A549 (cell line): ENCODE data around the gene SPTB. TPM values are rescaled to one million over a fixed set of nuclear protein-coding genes. Genes with fewer than 3 reads are reported as not detected.

Source experiments
- ATAC-seq, 2 experiments: fragments of 200-7000 bp in 1 of 2; fragments of >200 bp in 1 of 2; cut with Nextera tagmentation in 1 of 2; cut with Tn5 transposase in 1 of 2; 3 replicates each; pipeline versions ENCODE4 v1.8.0 to v1.9.1; 2018 to 2020; ENCODE audit warnings: mild to moderate bottlenecking in 1 of 2, moderate library complexity in 1 of 2
- CTCF ChIA-PET: fragments of 300-600 bp; sonication (Branson Sonifier 250); formaldehyde crosslinking; extraction: SDS; loops from one replicate; lab custom pipeline; 2021; ENCODE audit warnings: antibody characterized with exemption, inconsistent platforms; lab: Yijun Ruan, JAX
- POLR2A ChIA-PET: fragments of 350-600 bp; formaldehyde crosslinking; extraction: SDS; loops from one replicate; lab custom pipeline; 2021; ENCODE audit warnings: antibody characterized with exemption, inconsistent platforms; lab: Yijun Ruan, JAX
- DNase-seq, 2 experiments: peaks; one replicate each; pipeline versions ENCODE4 v3.0.0 to v3.0.0-alpha.2; 2011 to 2016; ENCODE audit warnings: low read depth in 1 of 2, low spot score in 1 of 2
- FAIRE-seq: peaks from 2 replicates; lab custom pipeline; 2011; peaks lifted over from hg19 to GRCh38; lab: Jason Lieb, UNC
- H3K27ac ChIP-seq, 2 experiments: fragments of >200 bp; sonication (Bioruptor Twin); formaldehyde crosslinking; 3 replicates each; pipeline ENCODE4 v1.5.1; 2016 to 2017
- H3K4me1 ChIP-seq: fragments of >200 bp; sonication (Bioruptor Twin); formaldehyde crosslinking; 3 replicates; pipeline ENCODE4 v1.6.1; 2016
- H3K4me2 ChIP-seq: fragments of >200 bp; sonication (Bioruptor Twin); formaldehyde crosslinking; 3 replicates; pipeline ENCODE4 v1.6.1; 2016
- H3K4me3 ChIP-seq: fragments of >200 bp; sonication (Bioruptor Twin); formaldehyde crosslinking; 3 replicates; pipeline ENCODE4 v1.5.1; 2016
- H3K9me3 ChIP-seq: fragments of >200 bp; sonication (Bioruptor Twin); formaldehyde crosslinking; 3 replicates; pipeline ENCODE4 v1.6.1; 2016
- BCL3 ChIP-seq: fragments of >200 bp; sonication (Bioruptor Twin); formaldehyde crosslinking; IDR thresholded peaks from 3 replicates; pipeline ENCODE4 v1.6.1; 2016
- BHLHE40 ChIP-seq: IDR thresholded peaks from 2 replicates; pipeline ENCODE4 v1.6.1; 2012; ENCODE audit warnings: low read depth, low read length, inconsistent platforms
- CBX2 ChIP-seq: fragments of 200-600 bp; sonication (generic); IDR thresholded peaks from 2 replicates; pipeline ENCODE4 v1.6.1; 2016; ENCODE audit warnings: low read depth, mild to moderate bottlenecking, borderline replicate concordance
- CBX8 ChIP-seq: fragments of 200-600 bp; sonication (generic); IDR thresholded peaks from 2 replicates; pipeline ENCODE4 v1.6.1; 2016
- CHD2 ChIP-seq: fragments of 150-350 bp; IDR thresholded peaks from 2 replicates; pipeline ENCODE4 v1.6.1; 2014; ENCODE audit warnings: low read length; ENCODE audit not compliant: partially characterized antibody
- CHD4 ChIP-seq: fragments of 200-600 bp; sonication (generic); IDR thresholded peaks from 2 replicates; pipeline ENCODE4 v1.6.1; 2016; ENCODE audit warnings: antibody characterized with exemption, mild to moderate bottlenecking, borderline replicate concordance
- E2F6 ChIP-seq: IDR thresholded peaks from 2 replicates; pipeline ENCODE4 v1.6.1; 2012; ENCODE audit warnings: low read depth, borderline replicate concordance
- EHF ChIP-seq: fragments of 250-450 bp; sonication (Bioruptor Pico); IDR thresholded peaks from 2 replicates; pipeline ENCODE4 v1.5.0; 2020; ENCODE audit warnings: mild to moderate bottlenecking
- EHMT2 ChIP-seq: fragments of 200-600 bp; sonication (generic); IDR thresholded peaks from 2 replicates; pipeline ENCODE4 v1.6.1; 2016; ENCODE audit warnings: antibody characterized with exemption, low read depth, mild to moderate bottlenecking, moderate library complexity
- JUN ChIP-seq, 2 experiments: fragments of >200 bp; sonication (Bioruptor Twin); formaldehyde crosslinking; IDR thresholded peaks; 2 replicates in 1 of 2; 3 replicates in 1 of 2; pipeline ENCODE4 v1.6.1; 2016 to 2017
- JUNB ChIP-seq: fragments of >200 bp; sonication (Bioruptor Twin); formaldehyde crosslinking; IDR thresholded peaks from 2 replicates; pipeline ENCODE4 v1.6.1; 2016
- KDM5A ChIP-seq: fragments of 200-600 bp; sonication (generic); IDR thresholded peaks from 2 replicates; pipeline ENCODE4 v1.6.1; 2016; ENCODE audit warnings: antibody characterized with exemption, mild to moderate bottlenecking
- MAFK ChIP-seq: fragments of 450-650 bp; IDR thresholded peaks from 2 replicates; pipeline ENCODE4 v1.6.1; 2014; ENCODE audit not compliant: partially characterized antibody
- MAZ ChIP-seq: fragments of 150-350 bp; IDR thresholded peaks from 2 replicates; pipeline ENCODE4 v1.6.1; 2014; ENCODE audit warnings: antibody characterized with exemption, low read depth, low read length, borderline replicate concordance
- MYC ChIP-seq: IDR thresholded peaks from 2 replicates; pipeline ENCODE4 v1.6.1; 2012; ENCODE audit warnings: mild to moderate bottlenecking, inconsistent platforms, low read length, improper control_type of control experiment, borderline replicate concordance
- NFE2L2 ChIP-seq: fragments of 150-350 bp; conservative IDR thresholded peaks from 2 replicates; pipeline ENCODE4 v1.6.1; 2014; ENCODE audit warnings: low read length
- NPAS2 ChIP-seq: fragments of 250-450 bp; sonication (Bioruptor Pico); IDR thresholded peaks from 2 replicates; pipeline ENCODE4 v1.8.0; 2022; ENCODE audit warnings: mild to moderate bottlenecking, moderate library complexity, borderline replicate concordance
- PBX3 ChIP-seq: IDR thresholded peaks from 2 replicates; pipeline ENCODE4 v1.6.1; 2012
- POLR2A ChIP-seq: IDR thresholded peaks from 2 replicates; pipeline ENCODE4 v1.6.1; 2012; ENCODE audit warnings: mild to moderate bottlenecking, low read length
- POLR2AphosphoS2 ChIP-seq: conservative IDR thresholded peaks from 2 replicates; pipeline ENCODE4 v1.6.1; 2012; ENCODE audit warnings: low read length, improper control_type of control experiment, inconsistent platforms
- RCOR1 ChIP-seq: fragments of 150-350 bp; IDR thresholded peaks from 2 replicates; pipeline ENCODE4 v1.6.1; 2014; ENCODE audit warnings: antibody characterized with exemption, low read length, low read depth
- SMC3 ChIP-seq: fragments of >200 bp; sonication (Bioruptor Twin); formaldehyde crosslinking; IDR thresholded peaks from 3 replicates; pipeline ENCODE4 v1.6.1; 2018; ENCODE audit warnings: inconsistent platforms
- ZNF302 ChIP-seq: fragments of 250-450 bp; sonication (Bioruptor Pico); IDR thresholded peaks from 2 replicates; pipeline ENCODE4 v1.9.0; 2021; ENCODE audit warnings: inconsistent platforms, mild to moderate bottlenecking, moderate library complexity
- ZSCAN20 ChIP-seq: fragments of 250-450 bp; sonication (Bioruptor Pico); IDR thresholded peaks from 2 replicates; pipeline ENCODE4 v1.8.0; 2022; ENCODE audit warnings: mild to moderate bottlenecking, moderate library complexity
- WGBS: methylation state at CpG from one replicate; pipeline ENCODE4 v1.1.6; 2017; ENCODE audit errors: missing lambda C conversion rate; 5-methylcytosine and 5-hydroxymethylcytosine counted together
- polyA plus RNA-seq, 4 experiments: library from polyadenylated mRNA; depleted of rRNA in 3 of 4; stranded (reverse); fragments of >200 nt; fragmentation: RNase III in 1 of 4; extraction: RNeasy Plus Mini Kit Qiagen cat#74134 plus additional on column Dnase treatment in 1 of 4; gene quantifications; 2 replicates in 3 of 4; 3 replicates in 1 of 4; pipeline ENCODE4 v1.2.3, GENCODE V29; 2011 to 2017
- TF ChIP-seq, protein P1 (sequence below): fragments of >200 bp; sonication (Bioruptor Twin); formaldehyde crosslinking; IDR thresholded peaks from 3 replicates; pipeline ENCODE4 v1.5.1; 2016
- TF ChIP-seq, protein P2 (sequence below): fragments of 250-450 bp; sonication (Bioruptor Pico); IDR thresholded peaks from 2 replicates; pipeline ENCODE4 v1.5.0; 2021; ENCODE audit warnings: mild to moderate bottlenecking, moderate library complexity, borderline replicate concordance

Gene SPTB
- polyA plus RNA-seq, 2 of the 4 experiments (the other 2 are of a cell fraction) = 0.27 to 2.1 TPM

DNA sequence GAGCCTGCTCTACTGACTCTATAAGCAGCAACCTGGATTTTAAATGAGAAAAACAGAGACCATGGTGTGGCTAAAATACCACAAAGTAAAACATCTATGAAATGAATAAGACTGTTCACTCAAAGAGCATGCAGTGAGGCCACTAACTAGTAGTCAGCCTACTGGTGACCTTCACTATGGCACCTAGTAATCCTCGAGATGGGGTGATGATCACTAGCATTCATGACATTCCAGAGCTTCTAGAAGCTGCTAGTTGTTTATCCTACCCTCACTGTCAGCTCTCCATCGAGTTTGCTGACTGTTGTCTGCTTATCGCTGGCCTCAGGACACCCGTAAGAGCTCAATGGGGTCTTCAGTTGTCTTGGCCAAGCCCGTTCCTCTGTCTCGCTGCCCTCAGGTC is 13.7 kb downstream of the SPTB start:
- ChIA-PET CTCF (interaction anchor here (0.9 to 2.0 kb wide), 5 partner anchors 10 to 43 kb away, joined by 3 to 14 read pairs (median 7); no protein-coding TSS in a partner anchor), POLR2A (no interaction called here)

GRCh38 chr14:64865109-64865508 is 14.6 kb downstream of the SPTB start:
- Histone ChIP-seq H3K9me3 (no peaks in the 10 kb centered on the region), H3K4me2 (no peak overlapping the region), H3K4me1 (no peaks in the 10 kb centered on the region), H3K27ac (no peak overlapping the region), H3K4me3 (no peak overlapping the region)
- ATAC-seq (no peak), FAIRE-seq (no peak), DNase-seq (no peak)
- WGBS = 41% methylated on average over 6 of the region's 6 CpGs
- TF ChIP-seq, protein P1, sequence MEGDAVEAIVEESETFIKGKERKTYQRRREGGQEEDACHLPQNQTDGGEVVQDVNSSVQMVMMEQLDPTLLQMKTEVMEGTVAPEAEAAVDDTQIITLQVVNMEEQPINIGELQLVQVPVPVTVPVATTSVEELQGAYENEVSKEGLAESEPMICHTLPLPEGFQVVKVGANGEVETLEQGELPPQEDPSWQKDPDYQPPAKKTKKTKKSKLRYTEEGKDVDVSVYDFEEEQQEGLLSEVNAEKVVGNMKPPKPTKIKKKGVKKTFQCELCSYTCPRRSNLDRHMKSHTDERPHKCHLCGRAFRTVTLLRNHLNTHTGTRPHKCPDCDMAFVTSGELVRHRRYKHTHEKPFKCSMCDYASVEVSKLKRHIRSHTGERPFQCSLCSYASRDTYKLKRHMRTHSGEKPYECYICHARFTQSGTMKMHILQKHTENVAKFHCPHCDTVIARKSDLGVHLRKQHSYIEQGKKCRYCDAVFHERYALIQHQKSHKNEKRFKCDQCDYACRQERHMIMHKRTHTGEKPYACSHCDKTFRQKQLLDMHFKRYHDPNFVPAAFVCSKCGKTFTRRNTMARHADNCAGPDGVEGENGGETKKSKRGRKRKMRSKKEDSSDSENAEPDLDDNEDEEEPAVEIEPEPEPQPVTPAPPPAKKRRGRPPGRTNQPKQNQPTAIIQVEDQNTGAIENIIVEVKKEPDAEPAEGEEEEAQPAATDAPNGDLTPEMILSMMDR = no peak
- TF ChIP-seq NPAS2 (CRISPR knock-in tag) = no peak
- TF ChIP-seq BHLHE40 = no peak
- TF ChIP-seq CHD2 = no peak
- no peak for TF ChIP-seq BCL3
- POLR2A ChIA-PET = no interaction called here
- CTCF ChIA-PET = interaction anchor here (1.3 to 2.0 kb wide), 5 partner anchors 13 to 193 kb away, joined by 3 to 14 read pairs (median 7); no protein-coding TSS in a partner anchor

More for the DNA sequence above, 13.7 kb downstream of the SPTB start:
- no peak overlapping the region for H3K4me3 ChIP-seq
- ATAC-seq (no peak), DNase-seq (no peak), FAIRE-seq (no peak)
- no peak overlapping the region for H3K4me2 ChIP-seq
- TF ChIP-seq CBX8 = no peak
- TF ChIP-seq POLR2AphosphoS2 = no peak
- TF ChIP-seq ZSCAN20 (CRISPR knock-in tag) = no peak
- no peak for TF ChIP-seq E2F6
- no peak for TF ChIP-seq MYC
- TF ChIP-seq KDM5A = no peak
- no peak for TF ChIP-seq PBX3
- H3K4me1 ChIP-seq = no peaks in the 10 kb centered on the region
- H3K9me3 ChIP-seq = no peaks in the 10 kb centered on the region
- 61% methylated on average over 6 of the region's 6 CpGs for WGBS
- no peak overlapping the region for H3K27ac ChIP-seq

DNA sequence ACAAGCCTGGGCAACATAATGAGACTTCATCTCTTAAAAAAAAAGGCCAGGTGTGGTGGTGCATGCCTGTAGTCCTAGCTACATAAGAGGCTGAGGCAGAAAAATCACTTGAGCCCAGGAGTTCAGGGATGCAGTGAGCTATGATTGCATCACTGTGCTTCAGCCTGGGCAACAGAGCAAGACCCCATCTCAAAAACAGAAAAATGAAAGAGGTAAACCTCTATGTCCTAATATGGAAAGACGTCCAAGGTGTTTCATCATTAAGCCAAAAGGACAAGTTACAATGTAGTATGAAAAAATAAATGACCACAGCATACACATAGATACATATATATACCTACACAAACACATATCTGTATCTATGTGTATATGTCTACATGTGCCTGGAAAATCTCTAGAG is 15.4 kb downstream of the SPTB start:
- ATAC-seq (no peak), DNase-seq (no peak), FAIRE-seq (no peak)
- CTCF ChIA-PET = interaction anchor here (1.3 to 3.5 kb wide), 4 partner anchors 22 to 192 kb away, joined by 3 to 11 read pairs (median 4); no protein-coding TSS in a partner anchor
- 30% methylated on average over 1 of the region's 1 CpG for WGBS
- Histone ChIP-seq H3K27ac (no peak overlapping the region), H3K4me3 (no peak overlapping the region), H3K4me2 (no peak overlapping the region), H3K9me3 (no peaks in the 10 kb centered on the region), H3K4me1 (no peaks in the 10 kb centered on the region)
- POLR2A ChIA-PET = no interaction called here
- TF ChIP-seq BCL3 (no peak), NPAS2 (CRISPR knock-in tag) (no peak), EHMT2 (no peak), MYC (no peak), CBX2 (no peak), ZNF302 (no peak), EHF (CRISPR knock-in tag) (no peak), SMC3 (no peak), E2F6 (no peak), RCOR1 (no peak), JUNB (no peak), NFE2L2 (no peak), JUN (IDR thresholded peaks at IDR 0.05) (no peak), MAZ (no peak), CHD4 (no peak), POLR2A (no peak), MAFK (no peak)
- TF ChIP-seq, protein P2, sequence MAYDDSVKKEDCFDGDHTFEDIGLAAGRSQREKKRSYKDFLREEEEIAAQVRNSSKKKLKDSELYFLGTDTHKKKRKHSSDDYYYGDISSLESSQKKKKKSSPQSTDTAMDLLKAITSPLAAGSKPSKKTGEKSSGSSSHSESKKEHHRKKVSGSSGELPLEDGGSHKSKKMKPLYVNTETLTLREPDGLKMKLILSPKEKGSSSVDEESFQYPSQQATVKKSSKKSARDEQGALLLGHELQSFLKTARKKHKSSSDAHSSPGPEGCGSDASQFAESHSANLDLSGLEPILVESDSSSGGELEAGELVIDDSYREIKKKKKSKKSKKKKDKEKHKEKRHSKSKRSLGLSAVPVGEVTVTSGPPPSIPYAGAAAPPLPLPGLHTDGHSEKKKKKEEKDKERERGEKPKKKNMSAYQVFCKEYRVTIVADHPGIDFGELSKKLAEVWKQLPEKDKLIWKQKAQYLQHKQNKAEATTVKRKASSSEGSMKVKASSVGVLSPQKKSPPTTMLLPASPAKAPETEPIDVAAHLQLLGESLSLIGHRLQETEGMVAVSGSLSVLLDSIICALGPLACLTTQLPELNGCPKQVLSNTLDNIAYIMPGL (CRISPR knock-in tag) = no peak
